Measurements from ENCODE around the gene NACC1.

The NACC1 gene

DNA sequence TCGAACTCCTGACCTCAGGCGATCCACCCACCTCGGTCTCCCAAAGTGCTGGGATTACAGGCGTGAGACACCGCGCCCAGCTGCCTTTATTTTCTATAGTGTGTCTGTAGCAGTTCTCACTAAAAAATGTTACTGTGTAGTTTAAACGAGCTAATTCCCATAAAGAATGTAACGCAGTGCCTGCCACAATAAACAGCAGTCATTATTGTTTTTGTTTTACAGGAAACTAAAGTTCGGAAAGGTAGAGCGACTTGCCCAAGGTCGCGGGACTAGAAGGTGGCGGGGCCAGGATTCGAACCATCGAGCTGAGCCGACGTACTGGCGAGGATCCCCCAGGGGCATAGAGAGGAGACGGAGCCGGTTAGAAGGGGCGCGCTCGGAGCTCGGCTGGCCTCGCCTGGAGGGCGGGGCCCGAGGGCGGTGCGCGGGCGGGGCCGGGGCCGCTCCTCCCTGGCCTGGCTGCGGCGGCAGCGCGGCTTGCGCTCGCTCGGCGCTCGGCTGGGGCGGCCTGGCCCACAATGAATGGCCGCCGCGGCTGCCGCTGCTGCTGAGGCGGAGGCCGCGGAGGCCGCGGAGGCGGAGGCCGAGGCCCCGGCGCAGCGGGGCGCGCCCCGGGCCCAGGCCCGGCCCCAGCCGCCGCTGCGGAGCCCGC is at the start of gene NACC1:
NACC1 (plus strand) TSS at position 493 of the 652 bp plus-strand sequence. CDS start 16,944 bp downstream, outside the sequence.
- peak within 1 kb of the TSS; percentile 96 for H3K4me3 ChIP-seq (ENCODE audit: low read length)
- peaks cover 29% of the 10 kb centered on the region for H3K4me1 ChIP-seq (ENCODE audit: insufficient read depth, low read length)
- H3K36me3 ChIP-seq (ENCODE audit: insufficient read depth, low read length): peaks cover 24% of the 10 kb centered on the region
- no peaks in the 10 kb centered on the region for H3K27me3 ChIP-seq (ENCODE audit: insufficient read depth, low read length)
- peak within 1 kb of the TSS; percentile 57 for H2AFZ ChIP-seq (ENCODE audit: low read depth, low read length)
- no peaks in the 10 kb centered on the region for H3K9me3 ChIP-seq (ENCODE audit: low read length)

DNA sequence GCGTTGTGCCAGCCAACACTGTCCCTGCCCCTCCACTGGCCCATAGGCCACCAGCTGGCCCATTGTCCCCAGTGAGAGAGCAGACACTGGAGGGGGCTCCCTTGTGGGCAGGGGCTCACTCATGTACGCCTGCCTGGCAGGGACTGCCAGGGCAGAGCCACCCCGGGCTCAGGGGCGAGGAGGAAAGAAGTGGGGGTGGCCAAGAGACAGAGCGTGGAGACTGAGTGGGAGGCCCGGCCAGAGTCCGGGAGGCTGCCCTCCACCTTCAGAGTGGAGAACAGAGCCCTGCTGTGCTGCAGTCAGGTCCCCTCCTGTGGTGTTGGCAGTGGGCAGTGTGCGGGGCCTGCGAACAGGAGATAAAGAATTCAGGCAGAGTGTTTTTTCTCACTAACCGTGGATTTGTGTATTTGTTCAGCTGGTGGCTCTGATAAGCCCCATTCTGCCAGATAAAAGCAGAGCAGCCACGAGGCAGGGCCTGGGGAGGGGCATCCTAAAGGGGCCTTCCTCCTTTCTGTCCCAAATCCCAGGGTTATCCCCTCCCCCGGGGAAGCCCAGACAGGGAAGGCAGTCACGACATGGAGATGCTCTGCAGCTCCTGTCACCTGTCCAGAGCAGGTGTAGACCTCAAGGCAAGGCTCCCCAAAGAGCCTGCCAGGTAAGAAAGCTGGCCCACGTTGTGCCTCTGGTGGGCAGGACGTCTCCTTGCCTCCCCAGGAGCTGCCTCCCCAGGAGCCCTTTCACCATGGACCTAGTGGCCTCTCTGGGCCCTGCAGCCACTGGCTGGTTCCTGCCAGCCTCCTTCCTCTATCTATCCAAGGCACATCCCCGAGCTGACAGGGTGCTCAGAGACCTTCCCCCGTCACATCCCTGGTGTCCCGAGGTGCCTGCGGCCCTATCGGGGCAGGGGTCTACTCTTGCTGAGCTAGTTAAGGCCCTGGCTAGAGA is 48.4 kb upstream of the NACC1 start:
- H3K4me1 ChIP-seq (ENCODE audit: insufficient read depth, low read length): no peaks in the 10 kb centered on the region
- no peak overlapping the region for H3K4me3 ChIP-seq (ENCODE audit: low read length)
- H3K36me3 ChIP-seq (ENCODE audit: insufficient read depth, low read length): no peaks in the 10 kb centered on the region
- no peak overlapping the region for H2AFZ ChIP-seq (ENCODE audit: low read depth, low read length)
- H3K9me3 ChIP-seq (ENCODE audit: low read length): no peaks in the 10 kb centered on the region
- H3K27me3 ChIP-seq (ENCODE audit: insufficient read depth, low read length): peaks cover 90% of the 10 kb centered on the region

DNA sequence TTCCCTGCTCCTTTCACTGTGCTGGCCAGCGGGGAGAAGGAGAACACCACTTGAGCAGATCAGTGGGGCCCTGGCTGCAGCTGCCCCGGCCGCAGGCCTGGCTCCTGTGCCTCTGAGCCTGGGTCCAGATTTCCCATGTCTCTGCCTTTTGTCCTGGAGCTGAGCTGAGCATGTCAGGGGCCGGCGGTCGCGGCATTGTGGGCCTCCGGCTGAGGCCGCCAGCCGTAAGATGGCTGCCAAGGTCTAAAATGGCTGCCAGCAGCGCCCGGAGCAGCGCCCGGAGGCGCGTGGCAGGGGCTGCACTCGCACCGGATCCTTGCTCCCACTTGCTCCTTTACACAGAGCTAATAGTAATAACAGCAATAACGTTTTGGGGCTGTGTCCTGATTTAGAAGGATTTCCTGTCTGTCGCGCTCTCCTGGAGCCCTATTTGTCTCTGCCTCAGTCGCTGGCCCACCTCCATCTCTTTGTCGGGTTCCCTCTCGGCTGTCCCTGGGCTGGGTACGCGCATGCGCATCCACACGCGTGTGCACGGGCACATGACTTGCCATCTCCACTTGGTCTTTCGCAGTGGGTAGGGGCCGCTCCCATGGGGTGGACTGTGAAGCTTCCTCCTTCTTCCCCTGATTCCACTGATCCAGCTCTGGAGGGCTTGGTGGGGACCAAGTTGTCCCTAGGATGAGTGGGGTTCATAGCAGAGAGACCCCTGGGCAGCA is 47.5 kb upstream of the NACC1 start:
- Histone ChIP-seq H3K9me3 (ENCODE audit: low read length) (no peaks in the 10 kb centered on the region), H3K27me3 (ENCODE audit: insufficient read depth, low read length) (peaks cover 86% of the 10 kb centered on the region), H3K4me3 (ENCODE audit: low read length) (no peak overlapping the region), H3K4me1 (ENCODE audit: insufficient read depth, low read length) (no peaks in the 10 kb centered on the region), H2AFZ (ENCODE audit: low read depth, low read length) (no peak overlapping the region), H3K36me3 (ENCODE audit: insufficient read depth, low read length) (no peaks in the 10 kb centered on the region)

DNA sequence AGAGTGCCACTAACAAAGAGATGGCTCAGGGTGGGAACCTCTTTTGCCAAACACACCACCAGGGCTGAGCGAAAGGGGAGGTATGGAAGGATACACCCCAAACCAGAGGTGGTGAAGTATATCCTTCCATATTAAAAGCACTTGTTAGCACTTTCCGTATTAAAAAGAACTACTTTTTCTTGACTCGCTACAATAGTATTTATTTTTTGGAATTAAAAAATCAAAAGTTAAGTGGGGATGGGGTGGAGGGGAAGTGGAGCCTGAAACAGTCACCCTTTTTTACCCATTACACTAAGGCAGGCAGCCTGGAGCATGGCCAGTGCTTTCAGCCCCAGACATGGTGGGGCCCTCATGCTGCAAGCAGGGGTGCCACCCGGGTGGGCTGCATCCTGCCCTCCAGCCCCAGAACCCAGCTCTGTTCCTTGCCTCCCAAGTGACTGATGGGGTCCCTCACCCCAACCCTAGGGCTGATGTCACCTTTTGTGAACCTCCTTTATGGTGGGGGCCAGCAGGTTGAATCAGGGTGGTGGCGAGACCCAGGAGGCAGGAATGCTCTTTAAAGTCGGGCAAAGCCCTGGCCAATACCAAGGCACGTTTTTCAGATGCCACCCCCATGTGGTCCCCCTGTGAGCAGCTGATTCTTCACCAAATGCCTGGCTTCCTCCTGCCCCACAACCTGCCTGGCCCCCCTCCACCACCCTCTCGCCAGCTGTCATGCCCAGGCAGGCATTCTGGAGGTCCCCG is 46.4 kb upstream of the NACC1 start:
- Histone ChIP-seq H3K4me1 (ENCODE audit: insufficient read depth, low read length) (no peaks in the 10 kb centered on the region), H3K27me3 (ENCODE audit: insufficient read depth, low read length) (peaks cover 86% of the 10 kb centered on the region), H3K9me3 (ENCODE audit: low read length) (no peaks in the 10 kb centered on the region), H2AFZ (ENCODE audit: low read depth, low read length) (no peak overlapping the region), H3K4me3 (ENCODE audit: low read length) (no peak overlapping the region), H3K36me3 (ENCODE audit: insufficient read depth, low read length) (no peaks in the 10 kb centered on the region)

DNA sequence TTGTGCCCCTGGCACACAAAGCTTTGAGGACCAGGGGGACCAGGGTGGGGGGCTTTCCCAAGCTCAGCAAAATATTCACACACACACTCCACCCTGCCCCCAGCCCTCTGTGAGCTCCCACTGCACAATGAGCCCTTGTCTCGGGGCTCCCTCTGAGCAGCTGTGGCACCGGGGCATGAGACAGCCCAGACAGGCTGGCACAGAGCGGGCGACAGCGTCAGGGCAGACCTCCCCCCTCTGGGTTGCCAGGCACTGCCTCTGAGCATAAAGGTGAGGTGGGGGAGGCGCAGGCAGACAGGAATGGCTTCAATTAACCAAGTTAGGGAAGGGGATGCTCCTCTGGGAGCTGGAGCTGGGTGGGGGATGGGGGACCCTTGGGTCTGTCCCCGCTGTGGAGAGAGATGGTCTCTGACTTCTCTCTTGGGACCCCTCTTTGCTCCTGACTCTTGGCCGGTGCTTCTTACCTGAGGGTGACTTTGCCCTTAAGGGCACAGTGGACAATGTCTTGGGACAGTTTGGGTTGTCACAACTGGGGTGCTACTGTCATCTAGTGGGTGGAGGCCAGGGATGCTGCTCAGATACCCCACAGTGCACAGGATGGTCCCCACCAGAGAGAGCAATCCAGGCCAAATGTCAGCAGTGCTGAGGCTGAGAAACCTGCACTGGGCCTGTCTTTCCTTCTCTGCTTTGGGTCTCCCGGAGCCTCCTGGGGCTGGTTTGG is 45.7 kb upstream of the NACC1 start:
- Histone ChIP-seq H3K9me3 (ENCODE audit: low read length) (no peaks in the 10 kb centered on the region), H3K27me3 (ENCODE audit: insufficient read depth, low read length) (peaks cover 86% of the 10 kb centered on the region), H3K4me3 (ENCODE audit: low read length) (no peak overlapping the region), H2AFZ (ENCODE audit: low read depth, low read length) (no peak overlapping the region), H3K4me1 (ENCODE audit: insufficient read depth, low read length) (no peaks in the 10 kb centered on the region), H3K36me3 (ENCODE audit: insufficient read depth, low read length) (no peaks in the 10 kb centered on the region)

DNA sequence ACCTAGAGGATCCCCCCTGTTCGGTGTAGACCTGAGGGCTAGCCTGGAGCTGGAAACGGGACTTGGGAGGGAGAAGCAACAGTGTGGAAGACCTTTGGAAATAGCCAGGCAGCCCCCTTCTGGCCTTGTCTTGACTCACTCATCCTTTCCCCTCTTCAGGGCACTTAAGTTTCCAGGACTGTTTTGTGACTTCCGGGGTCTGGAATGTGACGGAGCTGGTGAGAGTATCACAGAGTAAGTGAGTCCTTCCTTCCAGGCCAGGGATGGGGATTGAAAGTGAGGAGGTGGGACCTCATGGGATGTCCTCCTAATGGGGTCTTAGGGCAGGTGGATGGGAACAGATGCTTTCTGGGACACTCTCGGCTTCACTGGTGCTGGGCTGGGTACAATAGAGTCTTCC is 44.8 kb upstream of the NACC1 start:
- H3K4me1 ChIP-seq (ENCODE audit: insufficient read depth, low read length): no peaks in the 10 kb centered on the region
- no peak overlapping the region for H3K4me3 ChIP-seq (ENCODE audit: low read length)
- H3K9me3 ChIP-seq (ENCODE audit: low read length): no peaks in the 10 kb centered on the region
- no peaks in the 10 kb centered on the region for H3K36me3 ChIP-seq (ENCODE audit: insufficient read depth, low read length)
- H2AFZ ChIP-seq (ENCODE audit: low read depth, low read length): no peak overlapping the region
- H3K27me3 ChIP-seq (ENCODE audit: insufficient read depth, low read length): peaks cover 89% of the 10 kb centered on the region

DNA sequence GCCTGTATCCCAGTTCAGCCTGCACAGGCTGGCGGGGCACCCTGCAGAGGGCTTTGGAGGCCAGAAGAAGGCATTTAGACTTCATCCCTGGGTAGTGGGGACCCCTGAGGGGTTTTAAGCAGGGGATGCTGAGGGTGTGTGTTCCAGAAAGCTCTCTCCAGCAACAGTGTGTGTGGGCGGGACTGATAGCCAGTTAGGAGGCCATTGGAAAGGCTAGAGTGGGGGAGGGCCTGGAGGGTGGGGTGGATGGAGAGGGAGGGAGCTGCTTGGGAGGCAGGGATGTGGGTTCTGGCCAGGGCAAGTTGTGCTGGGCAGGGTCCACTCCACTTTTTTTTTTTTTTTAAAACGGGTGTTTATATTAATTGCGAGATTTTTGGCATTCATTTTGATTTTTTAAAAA is 43.7 kb upstream of the NACC1 start:
- Histone ChIP-seq H3K9me3 (ENCODE audit: low read length) (no peaks in the 10 kb centered on the region), H3K27me3 (ENCODE audit: insufficient read depth, low read length) (peaks cover 90% of the 10 kb centered on the region), H3K36me3 (ENCODE audit: insufficient read depth, low read length) (no peaks in the 10 kb centered on the region), H2AFZ (ENCODE audit: low read depth, low read length) (no peak overlapping the region), H3K4me3 (ENCODE audit: low read length) (no peak overlapping the region), H3K4me1 (ENCODE audit: insufficient read depth, low read length) (no peaks in the 10 kb centered on the region)

DNA sequence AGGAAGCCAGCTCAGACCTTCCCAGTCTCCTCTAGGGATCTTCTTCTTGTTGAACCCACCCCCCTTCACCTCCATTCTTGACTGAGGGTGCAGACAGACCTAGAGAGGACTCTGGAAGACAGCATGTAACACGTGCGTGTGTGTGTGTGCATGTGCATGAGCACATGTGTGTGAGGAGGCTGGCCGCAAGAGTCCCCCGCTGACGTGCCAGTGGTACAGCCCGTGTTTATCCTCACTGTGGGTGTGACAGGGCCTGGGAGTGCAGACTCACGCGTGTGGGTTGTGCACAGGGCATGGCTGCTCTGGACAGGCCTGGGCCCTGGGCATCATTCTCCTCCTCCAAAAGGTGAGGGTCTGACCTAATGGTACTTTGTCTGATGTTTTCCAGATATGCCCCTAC is 41.7 kb upstream of the NACC1 start:
- Histone ChIP-seq H3K27me3 (ENCODE audit: insufficient read depth, low read length) (peaks cover 72% of the 10 kb centered on the region), H3K4me3 (ENCODE audit: low read length) (no peak overlapping the region)

DNA sequence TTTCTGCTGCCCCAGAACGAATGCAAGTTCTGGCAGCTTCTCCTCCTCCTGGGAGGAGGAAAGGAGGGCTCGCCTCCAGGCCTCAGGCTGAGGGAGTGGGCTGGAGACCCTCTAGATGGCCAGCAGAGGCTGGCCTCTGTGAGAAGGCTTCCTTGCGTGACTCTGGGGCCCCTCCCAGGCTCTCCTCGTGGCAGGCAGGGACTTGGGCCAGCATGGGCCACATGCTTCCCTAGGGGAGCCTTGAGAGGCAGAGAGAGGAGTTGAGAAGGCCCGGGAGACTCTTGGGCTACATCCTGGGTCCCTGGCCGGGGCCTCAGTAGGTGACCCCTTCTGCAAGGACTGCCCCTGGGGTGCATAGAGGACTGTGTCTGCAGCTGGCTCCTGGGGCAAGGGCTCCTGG is 41.3 kb upstream of the NACC1 start:
- Histone ChIP-seq H3K27me3 (ENCODE audit: insufficient read depth, low read length) (peaks cover 68% of the 10 kb centered on the region), H3K36me3 (ENCODE audit: insufficient read depth, low read length) (no peaks in the 10 kb centered on the region), H3K9me3 (ENCODE audit: low read length) (no peaks in the 10 kb centered on the region), H3K4me3 (ENCODE audit: low read length) (no peak overlapping the region), H2AFZ (ENCODE audit: low read depth, low read length) (no peak overlapping the region), H3K4me1 (ENCODE audit: insufficient read depth, low read length) (no peaks in the 10 kb centered on the region)

More for the DNA sequence above, 41.7 kb upstream of the NACC1 start:
- H3K9me3 ChIP-seq (ENCODE audit: low read length): no peaks in the 10 kb centered on the region
- H3K36me3 ChIP-seq (ENCODE audit: insufficient read depth, low read length): no peaks in the 10 kb centered on the region
- no peaks in the 10 kb centered on the region for H3K4me1 ChIP-seq (ENCODE audit: insufficient read depth, low read length)
- H2AFZ ChIP-seq (ENCODE audit: low read depth, low read length): no peak overlapping the region

DNA sequence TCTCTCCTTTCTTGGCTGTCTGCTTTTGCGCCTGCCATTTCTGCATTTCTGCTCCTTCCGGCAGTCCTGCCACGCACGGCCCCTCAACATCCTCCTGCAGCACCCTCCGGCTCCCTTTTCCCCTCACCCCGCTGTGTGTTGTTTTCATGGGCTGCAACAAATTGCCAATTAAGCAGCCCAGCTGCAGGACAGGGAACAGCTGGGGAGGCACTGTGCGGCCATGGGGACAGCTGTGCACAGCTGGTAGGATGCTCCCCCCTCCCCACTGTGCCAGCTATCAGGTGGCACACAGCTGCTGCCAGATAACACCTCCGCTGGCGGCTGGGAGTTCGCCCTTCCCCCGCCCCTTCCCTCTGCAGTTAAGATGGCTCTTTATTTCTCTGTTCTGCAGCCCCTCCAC is 40.8 kb upstream of the NACC1 start:
- H3K36me3 ChIP-seq (ENCODE audit: insufficient read depth, low read length): no peaks in the 10 kb centered on the region
- no peak overlapping the region for H3K4me3 ChIP-seq (ENCODE audit: low read length)
- no peak overlapping the region for H2AFZ ChIP-seq (ENCODE audit: low read depth, low read length)
- no peaks in the 10 kb centered on the region for H3K9me3 ChIP-seq (ENCODE audit: low read length)
- H3K4me1 ChIP-seq (ENCODE audit: insufficient read depth, low read length): peaks cover 3% of the 10 kb centered on the region
- H3K27me3 ChIP-seq (ENCODE audit: insufficient read depth, low read length): peaks cover 64% of the 10 kb centered on the region

DNA sequence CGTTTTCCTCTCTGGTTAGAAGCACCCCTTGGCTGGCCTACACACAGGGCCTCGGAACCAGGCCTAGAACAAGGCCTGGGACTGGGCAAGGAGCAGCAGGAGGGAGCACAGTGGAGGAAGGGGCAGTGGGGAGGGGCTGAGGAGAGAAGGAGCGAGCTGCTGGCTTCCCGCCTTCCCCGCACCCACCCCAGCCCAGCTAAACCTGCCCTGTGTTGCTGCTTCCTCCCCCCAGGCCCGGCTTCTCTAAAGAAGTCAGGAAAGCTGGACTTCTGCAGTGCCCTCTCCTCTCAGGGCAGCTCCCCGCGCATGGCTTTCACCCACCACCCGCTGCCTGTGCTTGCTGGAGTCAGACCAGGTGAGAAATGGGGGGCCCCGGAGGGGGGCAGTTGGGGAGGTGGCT is 39.7 kb upstream of the NACC1 start:
- Histone ChIP-seq H3K27me3 (ENCODE audit: insufficient read depth, low read length) (peaks cover 62% of the 10 kb centered on the region), H3K4me1 (ENCODE audit: insufficient read depth, low read length) (peaks cover 13% of the 10 kb centered on the region), H3K36me3 (ENCODE audit: insufficient read depth, low read length) (no peaks in the 10 kb centered on the region), H3K4me3 (ENCODE audit: low read length) (no peak overlapping the region), H3K9me3 (ENCODE audit: low read length) (no peaks in the 10 kb centered on the region), H2AFZ (ENCODE audit: low read depth, low read length) (no peak overlapping the region)

DNA sequence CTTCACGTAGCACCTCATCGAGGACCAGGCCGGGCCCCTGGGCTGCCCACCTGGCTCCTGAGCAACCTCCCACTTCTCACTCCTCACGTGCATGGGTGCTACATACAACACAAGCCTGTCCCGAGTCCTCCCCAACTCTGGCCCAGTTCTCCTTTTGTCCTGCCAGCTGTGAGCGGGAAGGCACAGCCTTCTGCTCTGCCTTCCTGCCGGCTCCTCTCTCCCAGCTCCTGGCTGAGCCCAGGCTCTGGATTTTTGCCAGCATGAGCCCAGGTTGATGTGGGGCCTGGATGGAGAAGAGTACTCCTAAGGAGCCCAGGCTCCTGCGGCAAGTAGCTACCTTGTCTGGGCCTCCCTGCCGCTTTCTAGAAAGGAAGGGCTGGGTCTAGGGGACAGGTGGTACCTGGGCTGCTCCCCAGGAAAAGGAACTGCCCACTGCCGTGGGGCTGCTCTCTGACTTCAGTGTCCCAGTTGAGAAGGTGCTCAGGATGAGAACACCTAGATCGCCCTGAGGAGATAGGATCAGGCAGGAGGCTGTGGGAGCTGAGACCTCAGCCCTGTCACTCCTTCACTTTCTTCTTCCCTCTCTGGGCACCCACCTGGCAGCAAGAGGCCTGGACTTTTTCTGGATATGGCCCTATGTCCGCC is 39.0 kb upstream of the NACC1 start:
- Histone ChIP-seq H3K4me1 (ENCODE audit: insufficient read depth, low read length) (peaks cover 13% of the 10 kb centered on the region), H3K36me3 (ENCODE audit: insufficient read depth, low read length) (no peaks in the 10 kb centered on the region), H2AFZ (ENCODE audit: low read depth, low read length) (no peak overlapping the region), H3K9me3 (ENCODE audit: low read length) (no peaks in the 10 kb centered on the region), H3K4me3 (ENCODE audit: low read length) (no peak overlapping the region), H3K27me3 (ENCODE audit: insufficient read depth, low read length) (peaks cover 61% of the 10 kb centered on the region)
